Measurements from ENCODE around the gene CTNND2.
A peak's percentile ranks its signal among the peaks of the same experiment; 100 is the strongest.

Gene CTNND2

DNA sequence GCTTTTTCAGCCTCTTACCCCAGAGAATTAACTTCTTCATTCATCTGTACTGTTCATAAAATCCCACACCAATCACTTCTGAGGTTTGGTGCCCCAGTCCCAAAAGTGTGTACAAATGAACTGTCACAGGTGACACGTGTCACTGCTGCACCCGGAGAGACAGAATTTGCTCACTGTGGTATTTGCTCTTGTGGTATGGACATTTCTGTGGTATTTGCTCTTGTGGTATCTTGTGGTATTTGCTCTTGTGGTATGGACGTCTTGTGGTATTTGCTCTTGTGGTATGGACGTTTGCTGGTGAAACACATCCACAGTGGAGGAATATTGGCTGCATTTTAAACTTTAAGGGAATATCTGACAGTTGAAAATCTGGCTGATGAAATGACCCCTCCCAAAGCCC is 928.3 kb downstream of the CTNND2 start:
- DNase-seq = peak in 1 of 5 experiments; percentile 35

- no peak for DNase-seq
Observed at GRCh38 chr5:10974850-10975249, 929.4 kb downstream of the CTNND2 start.

- DNase-seq = no peak
Observed at GRCh38 chr5:10973316-10973715, 930.9 kb downstream of the CTNND2 start.

- DNase-seq = no peak
Observed at GRCh38 chr5:10969684-10970180, 934.5 kb downstream of the CTNND2 start.

- DNase-seq = no peak
Observed at GRCh38 chr5:10964806-10965205, 939.4 kb downstream of the CTNND2 start.

GRCh38 chr5:10958728-10959127 is 945.5 kb downstream of the CTNND2 start:
- no peak for DNase-seq

DNA sequence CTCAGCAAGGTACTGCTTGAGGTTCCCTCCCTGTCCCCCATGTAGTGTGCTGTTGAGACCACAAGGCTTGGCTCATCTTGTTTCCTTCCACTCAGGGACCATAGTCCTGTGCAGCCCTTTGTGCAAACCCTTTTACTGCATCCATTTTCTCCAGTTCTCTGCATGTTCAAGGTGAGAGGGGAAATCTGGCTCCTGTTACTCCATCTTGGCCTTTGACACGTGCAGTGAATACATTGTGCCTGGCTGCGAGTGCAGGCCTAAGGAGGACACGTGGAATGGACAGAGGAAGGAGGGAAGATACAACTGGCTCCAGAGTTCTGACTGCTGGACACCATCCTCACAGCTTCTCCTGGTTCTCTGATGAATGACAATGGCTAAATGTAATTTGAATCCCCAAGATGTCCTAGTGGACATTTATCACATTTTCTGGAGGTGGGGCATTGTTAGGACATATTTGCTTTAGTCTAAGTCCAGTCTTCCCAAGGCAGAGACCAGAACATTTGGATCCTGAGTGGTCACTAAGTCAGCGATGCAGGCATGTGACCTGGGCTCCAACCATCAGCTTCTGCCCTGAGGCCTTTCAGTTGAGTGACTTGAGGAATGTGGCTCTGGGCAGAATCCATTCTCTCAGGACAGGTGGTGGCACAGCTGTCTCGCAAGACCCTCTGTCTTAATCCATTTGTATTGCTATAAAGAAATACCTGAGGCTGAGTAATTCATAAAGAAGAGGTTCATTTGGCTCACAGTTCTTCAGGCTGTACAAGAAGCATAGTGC is 954.2 kb downstream of the CTNND2 start:
- no peak for DNase-seq

DNA sequence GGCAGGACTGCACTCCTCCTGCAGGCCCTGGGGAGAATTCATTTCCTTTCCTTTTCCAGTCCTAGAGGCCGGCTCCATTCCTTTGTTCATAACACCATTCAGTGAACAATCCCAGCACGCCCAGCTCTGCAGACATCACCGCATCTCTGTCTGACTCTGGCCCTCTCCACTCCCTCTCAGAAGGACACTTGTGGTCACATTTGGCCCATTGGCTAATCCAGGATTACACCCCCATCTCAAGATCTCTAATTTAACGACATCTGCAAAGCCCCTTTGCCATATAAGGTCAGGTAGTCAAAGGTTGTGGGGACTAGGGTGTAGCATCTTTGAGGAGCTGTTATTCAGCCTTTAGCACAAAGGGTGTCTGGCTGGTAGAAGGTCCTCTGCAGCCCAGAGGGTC is 958.2 kb downstream of the CTNND2 start:
- DNase-seq = no peak

GRCh38 chr5:10941900-10942299 is 962.3 kb downstream of the CTNND2 start:
- no peak for DNase-seq

DNA sequence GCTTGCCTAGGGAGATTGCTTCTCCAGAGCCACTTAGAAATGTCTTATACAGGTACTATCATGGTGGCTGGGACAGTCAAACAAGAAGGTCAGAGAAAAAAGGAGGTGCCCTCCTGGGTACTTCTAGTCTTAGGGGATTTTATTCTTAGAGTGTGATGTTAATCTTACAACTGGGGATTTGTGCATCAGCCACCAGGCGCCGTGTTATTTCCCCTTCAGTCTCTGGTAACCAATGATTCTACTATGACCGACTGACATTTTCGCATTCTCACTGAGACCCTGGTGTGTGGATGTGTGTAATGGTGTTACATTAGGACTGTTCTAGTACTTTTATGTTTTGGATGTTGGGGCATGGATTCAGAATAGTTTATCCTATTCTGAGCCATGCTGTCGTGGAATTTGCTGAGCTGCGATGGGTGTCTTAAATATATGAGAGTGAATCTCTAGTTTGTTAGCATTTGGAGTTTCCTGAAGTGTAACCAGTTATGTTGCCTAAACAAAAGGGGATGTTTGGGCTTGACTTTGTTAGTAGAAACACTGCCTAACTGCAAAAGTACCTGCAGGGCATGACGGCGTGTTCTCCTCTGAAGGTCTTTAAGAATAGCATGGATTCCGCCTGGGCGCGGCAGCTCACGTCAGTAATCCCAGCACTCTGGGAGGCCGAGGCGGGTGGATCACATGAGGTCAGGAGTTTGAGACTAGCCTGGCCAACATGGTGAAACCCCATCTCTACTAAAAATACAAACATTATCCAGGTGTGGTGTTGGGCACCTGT is 968.0 kb downstream of the CTNND2 start:
- no peak for DNase-seq

GRCh38 chr5:10935536-10935935 is 968.7 kb downstream of the CTNND2 start:
- DNase-seq = no peak

- DNase-seq = no peak
Observed at GRCh38 chr5:10934783-10935355, 969.4 kb downstream of the CTNND2 start.

DNA sequence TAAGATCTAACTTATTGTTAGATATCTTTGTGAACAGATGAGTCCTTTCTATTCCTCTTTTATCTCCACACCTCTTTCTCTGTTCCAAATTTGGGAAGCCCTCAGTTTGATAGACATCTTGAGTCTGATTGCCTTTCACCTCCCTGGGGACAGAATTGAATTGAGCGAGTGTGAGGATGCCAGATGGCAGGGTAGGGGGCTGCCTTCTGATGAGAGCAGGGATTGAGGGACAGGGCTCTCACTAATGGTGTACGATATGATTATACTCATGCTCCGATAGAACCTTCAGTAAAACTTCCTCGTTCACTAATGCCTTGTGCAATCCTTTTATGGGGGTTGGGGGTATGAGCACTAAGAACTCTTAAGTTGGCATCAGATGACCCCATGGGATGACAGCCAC is 971.1 kb downstream of the CTNND2 start:
- no peak for DNase-seq

DNA sequence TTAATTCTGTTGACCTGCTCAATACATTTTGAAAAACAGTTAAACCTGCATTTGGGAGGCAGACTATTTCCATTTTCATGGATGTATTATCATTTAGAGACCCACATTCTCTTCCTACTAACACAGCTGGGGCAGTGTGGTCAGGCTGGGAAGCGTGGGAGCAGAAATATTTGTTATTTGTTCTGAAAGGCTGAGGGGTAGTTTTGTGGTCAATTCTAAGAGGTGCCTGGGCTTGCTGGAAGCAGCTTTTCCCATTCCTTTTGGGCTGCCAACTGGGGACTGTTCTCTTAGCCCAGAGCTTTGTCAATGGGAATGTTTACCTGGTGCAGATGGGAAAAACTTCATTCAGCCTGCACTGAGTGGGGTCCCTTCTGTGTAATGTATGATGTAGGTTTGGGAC is 971.8 kb downstream of the CTNND2 start:
- DNase-seq = no peak

GRCh38 chr5:10927608-10928007 is 976.6 kb downstream of the CTNND2 start:
- no peak for DNase-seq

GRCh38 chr5:10923310-10923709 is 980.9 kb downstream of the CTNND2 start:
- no peak for DNase-seq

Data from T-helper 2 cell (primary cell).